ENCODE results near the gene TFG. TPM values are rescaled to one million over a fixed set of nuclear protein-coding genes. Genes with fewer than 3 reads are reported as not detected.

TFG gene
- polyA plus RNA-seq, 2 donors, result 67.0 to 74.3 TPM

- Histone ChIP-seq H3K27me3 (ENCODE audit: control insufficient read depth in 1 of 2, insufficient read depth in 2 of 2, low read length in 2 of 2) (no peaks in the 10 kb centered on the region), H3K4me3 (ENCODE audit: low read depth in 1 of 2, low read length in 2 of 2) (no peak overlapping the region), H3K36me3 (ENCODE audit: control insufficient read depth in 2 of 2, insufficient read depth in 2 of 2, low read length in 1 of 2) (peaks cover 0 to 8% of the 10 kb centered on the region in 2 donors), H3K9me3 (ENCODE audit: control insufficient read depth in 2 of 2, insufficient read depth in 1 of 2, low read depth in 1 of 2, low read length in 1 of 2) (no peaks in the 10 kb centered on the region), H3K4me1 (ENCODE audit: control insufficient read depth in 2 of 2, insufficient read depth in 2 of 2, low read length in 1 of 2) (no peaks in the 10 kb centered on the region), H3K27ac (ENCODE audit: low read depth in 2 of 2, low read length in 1 of 2) (no peak overlapping the region)
- 69 to 77% methylated on average over 3 of the region's 3 CpGs for WGBS, 2 donors
Observed at GRCh38 chr3:100746092-100746491, 36.8 kb downstream of the TFG start.

DNA sequence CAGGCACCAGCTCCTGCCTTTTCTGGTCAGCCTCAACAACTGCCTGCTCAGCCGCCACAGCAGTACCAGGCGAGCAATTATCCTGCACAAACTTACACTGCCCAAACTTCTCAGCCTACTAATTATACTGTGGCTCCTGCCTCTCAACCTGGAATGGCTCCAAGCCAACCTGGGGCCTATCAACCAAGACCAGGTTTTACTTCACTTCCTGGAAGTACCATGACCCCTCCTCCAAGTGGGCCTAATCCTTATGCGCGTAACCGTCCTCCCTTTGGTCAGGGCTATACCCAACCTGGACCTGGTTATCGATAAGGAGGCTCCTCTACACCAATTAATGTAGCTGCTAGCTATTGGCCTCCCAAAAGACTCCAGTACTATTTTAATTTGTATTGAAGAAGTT is 38.9 kb downstream of the TFG start:
- H3K36me3 ChIP-seq (ENCODE audit: control insufficient read depth in 2 of 2, insufficient read depth in 2 of 2, low read length in 1 of 2), result peaks cover 0 to 5% of the 10 kb centered on the region in 2 donors

DNA sequence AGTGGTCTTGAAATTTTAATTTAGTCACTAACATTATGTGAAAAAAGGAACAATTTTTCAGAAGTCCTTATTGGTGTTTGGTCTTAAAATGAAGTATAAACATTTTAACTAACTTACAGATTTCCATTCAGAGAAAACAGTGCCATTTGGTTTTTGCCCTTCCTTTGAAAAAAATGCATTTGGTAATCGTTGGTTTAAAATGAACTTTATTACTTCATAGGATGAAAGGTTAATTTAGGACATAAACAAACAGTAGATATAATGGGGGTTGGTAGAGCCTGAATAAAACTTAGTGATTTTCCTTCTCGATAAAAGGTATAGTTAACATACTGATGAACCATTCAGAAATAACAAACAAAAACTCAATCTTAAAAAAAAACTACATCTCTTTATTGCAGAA is 39.7 kb downstream of the TFG start:
- WGBS, 2 donors, result 64 to 69% methylated on average over 2 of the region's 2 CpGs
- no peaks in the 10 kb centered on the region for H3K9me3 ChIP-seq (ENCODE audit: control insufficient read depth in 2 of 2, insufficient read depth in 1 of 2, low read depth in 1 of 2, low read length in 1 of 2)
- H3K4me3 ChIP-seq (ENCODE audit: low read depth in 1 of 2, low read length in 2 of 2), result no peak overlapping the region
- H3K27ac ChIP-seq (ENCODE audit: low read depth in 2 of 2, low read length in 1 of 2), result no peak overlapping the region
- no peaks in the 10 kb centered on the region for H3K27me3 ChIP-seq (ENCODE audit: control insufficient read depth in 1 of 2, insufficient read depth in 2 of 2, low read length in 2 of 2)
- peaks cover 0 to 5% of the 10 kb centered on the region in 2 donors for H3K36me3 ChIP-seq (ENCODE audit: control insufficient read depth in 2 of 2, insufficient read depth in 2 of 2, low read length in 1 of 2)
- no peaks in the 10 kb centered on the region for H3K4me1 ChIP-seq (ENCODE audit: control insufficient read depth in 2 of 2, insufficient read depth in 2 of 2, low read length in 1 of 2)

More for the DNA sequence above, 38.9 kb downstream of the TFG start:
- Histone ChIP-seq H3K9me3 (ENCODE audit: control insufficient read depth in 2 of 2, insufficient read depth in 1 of 2, low read depth in 1 of 2, low read length in 1 of 2) (no peaks in the 10 kb centered on the region), H3K4me3 (ENCODE audit: low read depth in 1 of 2, low read length in 2 of 2) (no peak overlapping the region), H3K27me3 (ENCODE audit: control insufficient read depth in 1 of 2, insufficient read depth in 2 of 2, low read length in 2 of 2) (no peaks in the 10 kb centered on the region), H3K4me1 (ENCODE audit: control insufficient read depth in 2 of 2, insufficient read depth in 2 of 2, low read length in 1 of 2) (no peaks in the 10 kb centered on the region), H3K27ac (ENCODE audit: low read depth in 2 of 2, low read length in 1 of 2) (no peak overlapping the region)
- 97 to 98% methylated on average over 6 of the region's 6 CpGs for WGBS, 2 donors

- Histone ChIP-seq H3K4me1 (ENCODE audit: control insufficient read depth in 2 of 2, insufficient read depth in 2 of 2, low read length in 1 of 2) (no peaks in the 10 kb centered on the region), H3K27ac (ENCODE audit: low read depth in 2 of 2, low read length in 1 of 2) (no peak overlapping the region), H3K4me3 (ENCODE audit: low read depth in 1 of 2, low read length in 2 of 2) (no peak overlapping the region), H3K9me3 (ENCODE audit: control insufficient read depth in 2 of 2, insufficient read depth in 1 of 2, low read depth in 1 of 2, low read length in 1 of 2) (no peaks in the 10 kb centered on the region), H3K36me3 (ENCODE audit: control insufficient read depth in 2 of 2, insufficient read depth in 2 of 2, low read length in 1 of 2) (no peaks in the 10 kb centered on the region), H3K27me3 (ENCODE audit: control insufficient read depth in 1 of 2, insufficient read depth in 2 of 2, low read length in 2 of 2) (no peaks in the 10 kb centered on the region)
- 88 to 93% methylated on average over 2 of the region's 2 CpGs for WGBS, 2 donors
Observed at GRCh38 chr3:100753846-100754245, 44.6 kb downstream of the TFG start.

GRCh38 chr3:100754563-100755334 is 45.5 kb downstream of the TFG start:
- Histone ChIP-seq H3K4me1 (ENCODE audit: control insufficient read depth in 2 of 2, insufficient read depth in 2 of 2, low read length in 1 of 2) (no peaks in the 10 kb centered on the region), H3K27ac (ENCODE audit: low read depth in 2 of 2, low read length in 1 of 2) (peak overlapping the region in 1 of 2 donors; percentile 18), H3K36me3 (ENCODE audit: control insufficient read depth in 2 of 2, insufficient read depth in 2 of 2, low read length in 1 of 2) (no peaks in the 10 kb centered on the region), H3K9me3 (ENCODE audit: control insufficient read depth in 2 of 2, insufficient read depth in 1 of 2, low read depth in 1 of 2, low read length in 1 of 2) (no peaks in the 10 kb centered on the region), H3K27me3 (ENCODE audit: control insufficient read depth in 1 of 2, insufficient read depth in 2 of 2, low read length in 2 of 2) (no peaks in the 10 kb centered on the region), H3K4me3 (ENCODE audit: low read depth in 1 of 2, low read length in 2 of 2) (no peak overlapping the region)
- WGBS, 2 donors, result 64 to 72% methylated on average over 3 of the region's 3 CpGs

- Histone ChIP-seq H3K4me1 (ENCODE audit: control insufficient read depth in 2 of 2, insufficient read depth in 2 of 2, low read length in 1 of 2) (no peaks in the 10 kb centered on the region), H3K9me3 (ENCODE audit: control insufficient read depth in 2 of 2, insufficient read depth in 1 of 2, low read depth in 1 of 2, low read length in 1 of 2) (no peaks in the 10 kb centered on the region), H3K36me3 (ENCODE audit: control insufficient read depth in 2 of 2, insufficient read depth in 2 of 2, low read length in 1 of 2) (no peaks in the 10 kb centered on the region), H3K4me3 (ENCODE audit: low read depth in 1 of 2, low read length in 2 of 2) (no peak overlapping the region), H3K27ac (ENCODE audit: low read depth in 2 of 2, low read length in 1 of 2) (no peak overlapping the region), H3K27me3 (ENCODE audit: control insufficient read depth in 1 of 2, insufficient read depth in 2 of 2, low read length in 2 of 2) (no peaks in the 10 kb centered on the region)
- 44 to 52% methylated on average over 2 of the region's 2 CpGs for whole genome bisulfite sequencing, 2 donors
Observed at GRCh38 chr3:100756441-100756840, 47.1 kb downstream of the TFG start.

DNA sequence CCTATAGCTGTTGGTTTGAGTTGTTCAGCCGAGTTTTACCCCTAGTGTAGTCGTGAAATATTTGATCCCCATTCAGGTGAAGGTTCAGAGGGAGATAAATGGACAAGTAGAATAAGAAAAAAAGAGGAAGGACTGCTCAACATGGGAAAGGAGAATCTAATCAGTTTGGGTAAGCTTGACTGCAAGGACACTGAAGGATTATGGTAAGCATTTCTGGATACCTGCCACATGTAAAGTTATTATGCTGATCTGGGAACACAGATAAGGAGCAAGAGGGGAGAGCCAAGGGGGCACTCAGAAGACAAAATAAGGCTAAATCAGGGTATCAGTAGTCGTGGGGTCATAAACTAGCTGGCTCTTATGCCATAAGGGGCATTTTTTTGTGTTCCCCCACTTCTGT is 49.9 kb downstream of the TFG start:
- whole genome bisulfite sequencing, 2 donors, result 67 to 71% methylated on average over 3 of the region's 3 CpGs
- Histone ChIP-seq H3K4me3 (ENCODE audit: low read depth in 1 of 2, low read length in 2 of 2) (no peak overlapping the region), H3K27me3 (ENCODE audit: control insufficient read depth in 1 of 2, insufficient read depth in 2 of 2, low read length in 2 of 2) (no peaks in the 10 kb centered on the region), H3K4me1 (ENCODE audit: control insufficient read depth in 2 of 2, insufficient read depth in 2 of 2, low read length in 1 of 2) (no peaks in the 10 kb centered on the region), H3K27ac (ENCODE audit: low read depth in 2 of 2, low read length in 1 of 2) (no peak overlapping the region), H3K36me3 (ENCODE audit: control insufficient read depth in 2 of 2, insufficient read depth in 2 of 2, low read length in 1 of 2) (peaks cover 0 to 2% of the 10 kb centered on the region in 2 donors), H3K9me3 (ENCODE audit: control insufficient read depth in 2 of 2, insufficient read depth in 1 of 2, low read depth in 1 of 2, low read length in 1 of 2) (no peaks in the 10 kb centered on the region)

- Histone ChIP-seq H3K4me1 (ENCODE audit: control insufficient read depth in 2 of 2, insufficient read depth in 2 of 2, low read length in 1 of 2) (no peaks in the 10 kb centered on the region), H3K36me3 (ENCODE audit: control insufficient read depth in 2 of 2, insufficient read depth in 2 of 2, low read length in 1 of 2) (peaks cover 0 to 2% of the 10 kb centered on the region in 2 donors), H3K4me3 (ENCODE audit: low read depth in 1 of 2, low read length in 2 of 2) (no peak overlapping the region), H3K9me3 (ENCODE audit: control insufficient read depth in 2 of 2, insufficient read depth in 1 of 2, low read depth in 1 of 2, low read length in 1 of 2) (no peaks in the 10 kb centered on the region), H3K27me3 (ENCODE audit: control insufficient read depth in 1 of 2, insufficient read depth in 2 of 2, low read length in 2 of 2) (no peaks in the 10 kb centered on the region), H3K27ac (ENCODE audit: low read depth in 2 of 2, low read length in 1 of 2) (no peak overlapping the region)
Observed at GRCh38 chr3:100759950-100760349, 50.7 kb downstream of the TFG start.

- Histone ChIP-seq H3K27ac (ENCODE audit: low read depth in 2 of 2, low read length in 1 of 2) (no peak overlapping the region), H3K27me3 (ENCODE audit: control insufficient read depth in 1 of 2, insufficient read depth in 2 of 2, low read length in 2 of 2) (no peaks in the 10 kb centered on the region)
- WGBS, 2 donors, result 40 to 53% methylated on average over 4 of the region's 4 CpGs
Observed at GRCh38 chr3:100760377-100760776, 51.1 kb downstream of the TFG start.

More at GRCh38 chr3:100760377-100760776, 51.1 kb downstream of the TFG start:
- peaks cover 0 to 2% of the 10 kb centered on the region in 2 donors for H3K36me3 ChIP-seq (ENCODE audit: control insufficient read depth in 2 of 2, insufficient read depth in 2 of 2, low read length in 1 of 2)
- H3K9me3 ChIP-seq (ENCODE audit: control insufficient read depth in 2 of 2, insufficient read depth in 1 of 2, low read depth in 1 of 2, low read length in 1 of 2), result no peaks in the 10 kb centered on the region
- no peak overlapping the region for H3K4me3 ChIP-seq (ENCODE audit: low read depth in 1 of 2, low read length in 2 of 2)
- no peaks in the 10 kb centered on the region for H3K4me1 ChIP-seq (ENCODE audit: control insufficient read depth in 2 of 2, insufficient read depth in 2 of 2, low read length in 1 of 2)

Measured in esophagus (tissue), 2 donors.